ENCODE data around the gene ACD.
A peak's percentile ranks its signal among the peaks of the same experiment; 100 is the strongest.

Gene ACD

DNA sequence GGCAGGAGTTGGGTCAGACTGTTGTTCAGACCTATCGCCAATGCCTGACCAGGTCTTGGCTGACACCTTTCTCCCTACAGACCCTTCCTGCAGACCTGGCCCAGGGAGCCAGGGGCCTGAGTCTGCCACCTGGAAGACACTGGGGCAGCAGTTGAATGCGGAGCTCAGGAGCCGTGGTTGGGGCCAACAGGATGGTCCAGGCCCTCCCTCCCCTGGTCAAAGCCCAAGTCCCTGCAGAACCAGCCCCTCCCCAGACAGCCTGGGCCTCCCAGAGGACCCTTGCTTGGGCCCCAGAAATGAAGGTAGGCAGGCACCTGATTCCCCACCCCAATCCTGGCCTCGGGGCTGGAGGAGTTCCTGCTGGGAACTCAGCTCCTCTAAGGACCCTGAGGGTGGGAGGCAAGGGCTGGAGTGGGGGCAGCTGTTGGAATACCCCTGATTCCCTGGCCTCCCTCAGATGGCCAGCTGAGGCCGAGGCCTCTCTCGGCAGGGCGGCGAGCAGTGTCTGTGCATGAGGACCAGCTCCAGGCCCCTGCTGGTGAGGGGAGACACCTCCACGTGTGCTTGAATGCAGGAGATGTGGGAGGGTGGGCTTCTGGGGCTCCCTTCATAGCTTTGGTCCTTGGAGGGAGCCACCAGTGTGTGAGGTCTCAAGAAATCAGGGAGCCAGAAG lies 3.6 kb downstream of the ACD start:
- Histone ChIP-seq H2BK5ac (ENCODE audit: low read depth, low read length, poor library complexity, severe bottlenecking) (no peak overlapping the region), H2AK5ac (ENCODE audit: low read length, severe bottlenecking) (no peak overlapping the region), H3K4me2 (ENCODE audit: low read length, poor library complexity, severe bottlenecking) (no peak overlapping the region), H2BK12ac (ENCODE audit: low read length in 2 of 2) (no peak overlapping the region), H4K8ac (ENCODE audit: low read length) (no peak overlapping the region), H3K36me3 (ENCODE audit: control insufficient read depth in 1 of 2, insufficient read depth in 2 of 2, low read depth in 1 of 2, low read length in 2 of 2) (peaks cover 0 to 21% of the 10 kb centered on the region in 2 experiments), H3K4me3 (ENCODE audit: insufficient read depth in 1 of 2, low read depth in 1 of 2, low read length in 2 of 2) (no peak overlapping the region), H4K91ac (ENCODE audit: low read length) (no peak overlapping the region), H3K27ac (ENCODE audit: low read length, poor library complexity, severe bottlenecking) (no peak overlapping the region), H3K9ac (ENCODE audit: low read length) (no peak overlapping the region), H3K4ac (ENCODE audit: low read depth in 1 of 2, low read length in 2 of 2) (no peak overlapping the region), H2BK15ac (ENCODE audit: low read depth, poor library complexity, severe bottlenecking) (no peak overlapping the region), H3K18ac (ENCODE audit: low read depth in 1 of 2, low read length in 2 of 2) (no peak overlapping the region), H3K14ac (ENCODE audit: low read length in 2 of 2) (no peak overlapping the region), H2BK120ac (ENCODE audit: low read depth, low read length) (no peak overlapping the region), H3K23ac (ENCODE audit: low read length in 2 of 2) (no peak overlapping the region), H3K4me1 (ENCODE audit: control insufficient read depth, insufficient read depth, low read depth, low read length) (peaks cover 29% of the 10 kb centered on the region), H3K9me3 (ENCODE audit: control insufficient read depth, low read length) (no peaks in the 10 kb centered on the region), H3K79me1 (replicated peaks; ENCODE audit: low read length, poor library complexity, severe bottlenecking) (peaks cover 8% of the 10 kb centered on the region), H3K27me3 (ENCODE audit: control insufficient read depth in 1 of 2, insufficient read depth in 1 of 2, low read length in 2 of 2) (peaks cover 22 to 28% of the 10 kb centered on the region in 2 experiments), H2AFZ (ENCODE audit: low read depth, low read length) (no peak overlapping the region)
- no peak for DNase-seq
- 96% methylated on average over 8 of the region's 9 CpGs for WGBS

- WGBS: 83% methylated on average over 4 of the region's 4 CpGs
- Histone ChIP-seq H4K8ac (ENCODE audit: low read length) (no peak overlapping the region), H2BK120ac (ENCODE audit: low read depth, low read length) (no peak overlapping the region), H3K4me2 (ENCODE audit: low read length, poor library complexity, severe bottlenecking) (no peak overlapping the region), H3K14ac (ENCODE audit: low read length in 2 of 2) (no peak overlapping the region), H3K23ac (ENCODE audit: low read length in 2 of 2) (no peak overlapping the region), H3K4me3 (ENCODE audit: insufficient read depth in 1 of 2, low read depth in 1 of 2, low read length in 2 of 2) (no peak overlapping the region), H4K91ac (ENCODE audit: low read length) (no peak overlapping the region), H3K79me1 (replicated peaks; ENCODE audit: low read length, poor library complexity, severe bottlenecking) (peaks cover 8% of the 10 kb centered on the region), H2AK5ac (ENCODE audit: low read length, severe bottlenecking) (no peak overlapping the region), H3K4me1 (ENCODE audit: control insufficient read depth, insufficient read depth, low read depth, low read length) (peaks cover 22% of the 10 kb centered on the region), H2BK12ac (ENCODE audit: low read length in 2 of 2) (no peak overlapping the region), H3K27me3 (ENCODE audit: control insufficient read depth in 1 of 2, insufficient read depth in 1 of 2, low read length in 2 of 2) (peaks cover 33 to 38% of the 10 kb centered on the region in 2 experiments), H3K9me3 (ENCODE audit: control insufficient read depth, low read length) (no peaks in the 10 kb centered on the region), H3K36me3 (ENCODE audit: control insufficient read depth in 1 of 2, insufficient read depth in 2 of 2, low read depth in 1 of 2, low read length in 2 of 2) (peaks cover 0 to 21% of the 10 kb centered on the region in 2 experiments), H2BK15ac (ENCODE audit: low read depth, poor library complexity, severe bottlenecking) (no peak overlapping the region), H3K18ac (ENCODE audit: low read depth in 1 of 2, low read length in 2 of 2) (no peak overlapping the region), H2AFZ (ENCODE audit: low read depth, low read length) (no peak overlapping the region), H3K27ac (ENCODE audit: low read length, poor library complexity, severe bottlenecking) (no peak overlapping the region), H2BK5ac (ENCODE audit: low read depth, low read length, poor library complexity, severe bottlenecking) (no peak overlapping the region), H3K9ac (ENCODE audit: low read length) (no peak overlapping the region), H3K4ac (ENCODE audit: low read depth in 1 of 2, low read length in 2 of 2) (no peak overlapping the region)
- DNase-seq: no peak
Measured at GRCh38 chr16:67655363-67655762, 4.7 kb downstream of the ACD start.

GRCh38 chr16:67654403-67654911 lies 5.6 kb downstream of the ACD start:
- no peak overlapping the region for H2BK5ac ChIP-seq (ENCODE audit: low read depth, low read length, poor library complexity, severe bottlenecking)
- no peak overlapping the region for H3K14ac ChIP-seq (ENCODE audit: low read length in 2 of 2)
- no peak overlapping the region for H3K4ac ChIP-seq (ENCODE audit: low read depth in 1 of 2, low read length in 2 of 2)
- H2AK5ac ChIP-seq (ENCODE audit: low read length, severe bottlenecking): no peak overlapping the region
- H3K27ac ChIP-seq (ENCODE audit: low read length, poor library complexity, severe bottlenecking): no peak overlapping the region
- H3K9ac ChIP-seq (ENCODE audit: low read length): no peak overlapping the region
- H2BK120ac ChIP-seq (ENCODE audit: low read depth, low read length): no peak overlapping the region
- H4K8ac ChIP-seq (ENCODE audit: low read length): no peak overlapping the region
- no peak overlapping the region for H3K4me2 ChIP-seq (ENCODE audit: low read length, poor library complexity, severe bottlenecking)
- H3K23ac ChIP-seq (ENCODE audit: low read length in 2 of 2): no peak overlapping the region
- no peak for DNase-seq
- peak overlapping the region; percentile 31 for H4K91ac ChIP-seq (ENCODE audit: low read length)
- H2BK15ac ChIP-seq (ENCODE audit: low read depth, poor library complexity, severe bottlenecking): no peak overlapping the region
- 91% methylated on average over 30 of the region's 30 CpGs for WGBS
- H3K79me1 ChIP-seq (replicated peaks; ENCODE audit: low read length, poor library complexity, severe bottlenecking): peaks cover 7% of the 10 kb centered on the region
- peaks cover 42 to 43% of the 10 kb centered on the region in 2 experiments for H3K27me3 ChIP-seq (ENCODE audit: control insufficient read depth in 1 of 2, insufficient read depth in 1 of 2, low read length in 2 of 2)
- H2AFZ ChIP-seq (ENCODE audit: low read depth, low read length): no peak overlapping the region
- H3K4me3 ChIP-seq (ENCODE audit: insufficient read depth in 1 of 2, low read depth in 1 of 2, low read length in 2 of 2): no peak overlapping the region
- H3K18ac ChIP-seq (ENCODE audit: low read depth in 1 of 2, low read length in 2 of 2): no peak overlapping the region
- no peaks in the 10 kb centered on the region for H3K9me3 ChIP-seq (ENCODE audit: control insufficient read depth, low read length)
- peaks cover 19% of the 10 kb centered on the region for H3K4me1 ChIP-seq (ENCODE audit: control insufficient read depth, insufficient read depth, low read depth, low read length)
- peaks cover 0 to 21% of the 10 kb centered on the region in 2 experiments for H3K36me3 ChIP-seq (ENCODE audit: control insufficient read depth in 1 of 2, insufficient read depth in 2 of 2, low read depth in 1 of 2, low read length in 2 of 2)
- no peak overlapping the region for H2BK12ac ChIP-seq (ENCODE audit: low read length in 2 of 2)

DNA sequence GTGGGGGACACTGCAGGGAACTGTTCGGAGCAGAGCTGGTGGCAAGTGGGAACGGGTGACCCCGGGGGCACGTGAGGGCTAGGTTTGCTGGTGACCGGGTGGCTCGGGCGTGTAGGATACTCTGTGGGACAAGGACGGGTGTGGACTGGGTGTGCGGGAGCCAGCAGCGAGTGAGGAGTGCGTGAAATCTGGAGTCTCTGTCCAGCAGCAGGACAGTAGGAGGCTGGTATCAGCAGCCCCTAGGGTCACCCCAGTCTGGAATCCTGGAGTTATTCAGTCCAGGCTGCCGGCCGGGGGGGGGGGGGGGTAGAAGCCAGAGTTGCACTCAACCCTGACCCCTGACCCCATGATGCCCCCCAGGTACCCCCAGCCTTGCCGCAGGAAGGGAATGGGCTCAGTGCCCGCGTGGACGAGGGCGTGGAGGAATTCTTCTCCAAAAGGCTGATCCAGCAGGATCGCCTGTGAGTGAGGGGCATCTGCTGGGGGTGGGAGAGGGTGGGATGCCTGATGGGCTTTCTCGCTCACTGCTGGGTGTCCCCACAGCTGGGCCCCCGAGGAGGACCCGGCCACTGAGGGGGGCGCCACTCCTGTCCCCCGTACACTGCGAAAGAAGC lies 6.2 kb downstream of the ACD start:
- no peak overlapping the region for H3K4ac ChIP-seq (ENCODE audit: low read depth in 1 of 2, low read length in 2 of 2)
- H3K79me1 ChIP-seq (replicated peaks; ENCODE audit: low read length, poor library complexity, severe bottlenecking): peaks cover 2% of the 10 kb centered on the region
- H4K8ac ChIP-seq (ENCODE audit: low read length): no peak overlapping the region
- H3K9ac ChIP-seq (ENCODE audit: low read length): no peak overlapping the region
- H3K14ac ChIP-seq (ENCODE audit: low read length in 2 of 2): no peak overlapping the region
- 59% methylated on average over 19 of the region's 25 CpGs for WGBS
- no peak overlapping the region for H2AFZ ChIP-seq (ENCODE audit: low read depth, low read length)
- peaks cover 14% of the 10 kb centered on the region for H3K4me1 ChIP-seq (ENCODE audit: control insufficient read depth, insufficient read depth, low read depth, low read length)
- no peak overlapping the region for H2BK15ac ChIP-seq (ENCODE audit: low read depth, poor library complexity, severe bottlenecking)
- no peaks in the 10 kb centered on the region for H3K9me3 ChIP-seq (ENCODE audit: control insufficient read depth, low read length)
- H3K23ac ChIP-seq (ENCODE audit: low read length in 2 of 2): no peak overlapping the region
- H3K27me3 ChIP-seq (ENCODE audit: control insufficient read depth in 1 of 2, insufficient read depth in 1 of 2, low read length in 2 of 2): peaks cover 43 to 48% of the 10 kb centered on the region in 2 experiments
- H3K18ac ChIP-seq (ENCODE audit: low read depth in 1 of 2, low read length in 2 of 2): no peak overlapping the region
- H4K91ac ChIP-seq (ENCODE audit: low read length): no peak overlapping the region
- H3K27ac ChIP-seq (ENCODE audit: low read length, poor library complexity, severe bottlenecking): no peak overlapping the region
- H2BK120ac ChIP-seq (ENCODE audit: low read depth, low read length): no peak overlapping the region
- H2AK5ac ChIP-seq (ENCODE audit: low read length, severe bottlenecking): no peak overlapping the region
- H3K36me3 ChIP-seq (ENCODE audit: control insufficient read depth in 1 of 2, insufficient read depth in 2 of 2, low read depth in 1 of 2, low read length in 2 of 2): peaks cover 0 to 20% of the 10 kb centered on the region in 2 experiments
- DNase-seq: peak; percentile 22
- H2BK12ac ChIP-seq (ENCODE audit: low read length in 2 of 2): no peak overlapping the region
- H3K4me3 ChIP-seq (ENCODE audit: insufficient read depth in 1 of 2, low read depth in 1 of 2, low read length in 2 of 2): peak overlapping the region in 1 of 2 experiments; percentile 77
- peak overlapping the region; percentile 85 for H3K4me2 ChIP-seq (ENCODE audit: low read length, poor library complexity, severe bottlenecking)
- no peak overlapping the region for H2BK5ac ChIP-seq (ENCODE audit: low read depth, low read length, poor library complexity, severe bottlenecking)
